CMK (cell line): ENCODE measurements around the gene DYNC1I1.

ENCODE experiments used
- DNase-seq: peaks from one replicate; pipeline ENCODE4 v3.0.0-alpha.2; 2010; ENCODE audit warnings: low read depth

DYNC1I1 gene

GRCh38 chr7:95793658-95794057 lies 21.3 kb downstream of the DYNC1I1 start:
- DNase-seq = no peak

- DNase-seq = no peak
These were observed 22.7 kb downstream of the DYNC1I1 start for GRCh38 chr7:95794917-95795515.

GRCh38 chr7:95796617-95797016 lies 24.3 kb downstream of the DYNC1I1 start:
- DNase-seq = no peak

GRCh38 chr7:95798401-95798930 lies 26.1 kb downstream of the DYNC1I1 start:
- DNase-seq = no peak

- DNase-seq = no peak
These were observed 28.4 kb downstream of the DYNC1I1 start for GRCh38 chr7:95800787-95801186.

GRCh38 chr7:95802270-95802669 lies 29.9 kb downstream of the DYNC1I1 start:
- no peak for DNase-seq

- DNase-seq = no peak
These were observed 31.7 kb downstream of the DYNC1I1 start for GRCh38 chr7:95804052-95804451.

- DNase-seq = no peak
These were observed 33.6 kb downstream of the DYNC1I1 start for GRCh38 chr7:95805909-95806308.

- no peak for DNase-seq
These were observed 36.0 kb downstream of the DYNC1I1 start for GRCh38 chr7:95808396-95808795.

- no peak for DNase-seq
These were observed 39.6 kb downstream of the DYNC1I1 start for GRCh38 chr7:95811846-95812445.

- DNase-seq = no peak
These were observed 42.4 kb downstream of the DYNC1I1 start for GRCh38 chr7:95814721-95815120.

GRCh38 chr7:95817866-95818640 lies 45.7 kb downstream of the DYNC1I1 start:
- no peak for DNase-seq

- DNase-seq = no peak
These were observed 48.4 kb downstream of the DYNC1I1 start for GRCh38 chr7:95820778-95821177.

- no peak for DNase-seq
These were observed 50.4 kb downstream of the DYNC1I1 start for GRCh38 chr7:95822717-95823116.

GRCh38 chr7:95824616-95825015 lies 52.3 kb downstream of the DYNC1I1 start:
- no peak for DNase-seq

GRCh38 chr7:95828824-95829790 lies 56.8 kb downstream of the DYNC1I1 start:
- no peak for DNase-seq

- peak; percentile 12 for DNase-seq
These were observed 68.9 kb downstream of the DYNC1I1 start for GRCh38 chr7:95840953-95841950.

- DNase-seq = no peak
These were observed 70.9 kb downstream of the DYNC1I1 start for GRCh38 chr7:95843286-95843685.

- no peak for DNase-seq
These were observed 72.7 kb downstream of the DYNC1I1 start for GRCh38 chr7:95845007-95845406.

- DNase-seq = no peak
These were observed 74.7 kb downstream of the DYNC1I1 start for GRCh38 chr7:95847061-95847460.

- no peak for DNase-seq
These were observed 87.1 kb downstream of the DYNC1I1 start for GRCh38 chr7:95859429-95859828.
